Endothelial cell of umbilical vein (primary cell): ENCODE measurements around the gene DNMT3L.

ENCODE experiments used
- CTCF ChIP-seq, 2 donors: IDR thresholded peaks; 1 replicate in 1 of 2; 2 replicates in 1 of 2; pipeline ENCODE4 v1.5.1; 2011; ENCODE audit warnings: low read length in 2 of 2, mild to moderate bottlenecking in 2 of 2, moderate library complexity in 2 of 2, control low read depth in 1 of 2, inconsistent platforms in 1 of 2, low read depth in 1 of 2; ENCODE audit not compliant: insufficient read depth in 1 of 2; ENCODE audit errors: extremely low read depth in 1 of 2
- EZH2 ChIP-seq: IDR thresholded peaks from 2 replicates; pipeline ENCODE4 v1.6.1; 2012; ENCODE audit warnings: borderline replicate concordance, low read depth, mild to moderate bottlenecking, moderate library complexity, low read length, inconsistent platforms; ENCODE audit not compliant: severe bottlenecking
- POLR2AphosphoS5 ChIP-seq: IDR thresholded peaks from 2 replicates; pipeline ENCODE4 v1.6.1; 2012; ENCODE audit warnings: low read depth, mild to moderate bottlenecking, control low read depth, low read length, moderate library complexity; ENCODE audit not compliant: insufficient read depth

DNA sequence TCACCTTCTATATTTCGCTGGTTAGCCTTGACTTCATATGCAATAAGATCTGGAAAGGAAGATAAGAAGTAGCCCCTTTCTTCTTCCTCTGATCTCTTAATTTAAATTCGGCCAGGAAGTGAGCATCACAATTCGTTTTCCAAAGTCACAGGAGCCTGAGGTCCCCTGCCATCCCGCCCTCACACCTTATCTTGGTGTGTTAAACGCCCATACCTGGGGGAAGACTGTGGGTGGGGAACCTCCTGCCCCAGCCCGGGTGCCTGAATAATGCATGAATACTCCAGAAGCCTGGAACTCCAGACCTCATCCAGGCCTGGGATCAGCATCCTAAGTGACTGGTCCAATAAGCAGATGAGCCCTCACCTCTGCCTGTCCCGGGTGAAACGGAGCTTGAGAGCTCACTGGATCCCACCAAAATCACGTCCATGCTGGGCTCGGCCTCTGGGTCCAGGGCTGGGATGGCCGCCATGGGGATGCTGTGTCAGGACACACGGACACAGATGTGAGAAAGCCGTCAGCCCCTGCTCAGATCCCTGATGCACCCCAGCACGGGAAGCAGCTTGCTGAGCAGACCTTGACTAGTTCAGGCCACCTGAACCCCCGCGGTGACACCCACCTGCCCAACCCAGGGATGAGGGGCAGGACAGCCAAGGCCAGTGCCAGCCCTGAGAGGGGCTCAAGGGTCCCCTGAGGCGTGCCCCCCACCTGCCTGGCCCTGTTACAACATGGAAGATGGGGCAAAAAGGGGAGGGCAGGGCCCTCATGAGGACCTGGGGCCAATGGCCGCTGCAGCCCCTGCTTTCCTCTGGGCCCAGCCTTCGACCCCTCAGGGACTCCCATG lies 686 bp downstream of the DNMT3L start:
- TF ChIP-seq POLR2AphosphoS5 (no peak), CTCF (IDR thresholded peaks at IDR 0.05; ENCODE audit: extremely low read depth in 1 of 2, insufficient read depth in 1 of 2, low read depth in 1 of 2, low read length in 2 of 2) (no peak), EZH2 (no peak)
